HL-60 (cell line): Measurements from ENCODE around the gene APC2.

Experiments used
- GABPA ChIP-seq: IDR thresholded peaks from 2 replicates; pipeline ENCODE4 v1.6.1; 2012; ENCODE audit warnings: low read depth
- POLR2AphosphoS5 ChIP-seq: IDR thresholded peaks from 2 replicates; pipeline ENCODE4 v1.6.1; 2012; ENCODE audit warnings: low read depth
- REST ChIP-seq: IDR thresholded peaks from 2 replicates; pipeline ENCODE4 v1.6.1; 2012; ENCODE audit warnings: low read depth; ENCODE audit not compliant: insufficient replicate concordance
- SPI1 ChIP-seq: IDR thresholded peaks from 2 replicates; pipeline ENCODE4 v1.6.1; 2012; ENCODE audit warnings: low read depth, mild to moderate bottlenecking, borderline replicate concordance
- TF ChIP-seq, protein P1 (sequence below): IDR thresholded peaks from one replicate; pipeline ENCODE4 v1.5.1; 2011; ENCODE audit warnings: low read length, control low read depth, inconsistent platforms; ENCODE audit not compliant: insufficient read depth

DNA sequence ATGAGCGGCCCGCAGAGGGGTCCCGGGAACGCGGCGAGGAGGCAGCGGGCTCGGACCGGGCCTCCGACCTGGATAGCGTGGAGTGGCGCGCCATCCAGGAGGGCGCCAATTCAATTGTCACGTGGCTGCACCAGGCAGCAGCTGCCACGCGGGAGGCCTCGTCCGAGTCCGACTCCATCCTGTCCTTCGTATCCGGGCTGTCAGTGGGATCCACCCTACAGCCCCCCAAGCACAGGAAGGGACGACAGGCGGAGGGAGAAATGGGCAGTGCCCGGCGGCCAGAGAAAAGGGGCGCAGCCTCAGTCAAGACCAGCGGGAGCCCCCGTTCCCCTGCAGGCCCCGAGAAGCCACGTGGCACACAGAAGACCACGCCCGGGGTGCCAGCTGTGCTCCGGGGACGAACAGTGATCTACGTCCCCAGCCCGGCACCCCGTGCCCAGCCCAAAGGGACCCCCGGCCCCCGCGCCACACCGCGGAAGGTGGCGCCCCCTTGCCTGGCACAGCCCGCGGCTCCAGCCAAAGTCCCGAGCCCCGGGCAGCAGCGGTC is 18.4 kb downstream of the APC2 start:
- no peak for TF ChIP-seq POLR2AphosphoS5
- TF ChIP-seq, protein P1, sequence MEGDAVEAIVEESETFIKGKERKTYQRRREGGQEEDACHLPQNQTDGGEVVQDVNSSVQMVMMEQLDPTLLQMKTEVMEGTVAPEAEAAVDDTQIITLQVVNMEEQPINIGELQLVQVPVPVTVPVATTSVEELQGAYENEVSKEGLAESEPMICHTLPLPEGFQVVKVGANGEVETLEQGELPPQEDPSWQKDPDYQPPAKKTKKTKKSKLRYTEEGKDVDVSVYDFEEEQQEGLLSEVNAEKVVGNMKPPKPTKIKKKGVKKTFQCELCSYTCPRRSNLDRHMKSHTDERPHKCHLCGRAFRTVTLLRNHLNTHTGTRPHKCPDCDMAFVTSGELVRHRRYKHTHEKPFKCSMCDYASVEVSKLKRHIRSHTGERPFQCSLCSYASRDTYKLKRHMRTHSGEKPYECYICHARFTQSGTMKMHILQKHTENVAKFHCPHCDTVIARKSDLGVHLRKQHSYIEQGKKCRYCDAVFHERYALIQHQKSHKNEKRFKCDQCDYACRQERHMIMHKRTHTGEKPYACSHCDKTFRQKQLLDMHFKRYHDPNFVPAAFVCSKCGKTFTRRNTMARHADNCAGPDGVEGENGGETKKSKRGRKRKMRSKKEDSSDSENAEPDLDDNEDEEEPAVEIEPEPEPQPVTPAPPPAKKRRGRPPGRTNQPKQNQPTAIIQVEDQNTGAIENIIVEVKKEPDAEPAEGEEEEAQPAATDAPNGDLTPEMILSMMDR, result no peak
- no peak for TF ChIP-seq REST
- TF ChIP-seq GABPA, result no peak
- no peak for TF ChIP-seq SPI1
